K562 (cell line): ENCODE measurements around the gene DSG1. TPM values are rescaled to one million over a fixed set of nuclear protein-coding genes. Genes with fewer than 3 reads are reported as not detected.

Source experiments
- ATAC-seq: fragments of 200-7000 bp; cut with Tn5 transposase; 3 replicates; pipeline ENCODE4 v1.9.1; 2020; ENCODE audit warnings: moderate library complexity
- BruUV-seq: library from RNA; stranded (reverse); fragments of 400-500 nt; replicated peaks from 2 replicates; lab custom pipeline; 2021; lab: Mats Ljungman, UMichigan
- CTCF ChIA-PET: fragments of 300-600 bp; formaldehyde crosslinking; extraction: SDS; loops from one replicate; lab custom pipeline; 2021; ENCODE audit warnings: low intra/inter-chr PET ratio; lab: Yijun Ruan, JAX
- POLR2A ChIA-PET: fragments of 300-600, 350-650 bp; sonication (Branson Sonifier 250); formaldehyde crosslinking; extraction: SDS; loops from one replicate; lab custom pipeline; 2021; ENCODE audit warnings: antibody characterized with exemption, inconsistent platforms; lab: Yijun Ruan, JAX
- DNase-seq, 4 experiments: peaks; one replicate each; pipeline versions ENCODE4 v3.0.0 to v3.0.0-alpha.2; 2011 to 2018; ENCODE audit warnings: low spot score in 3 of 4, mixed read lengths in 3 of 4; ENCODE audit errors: extremely low read depth in 1 of 4
- FAIRE-seq: peaks from 2 replicates; lab custom pipeline; 2011; peaks lifted over from hg19 to GRCh38; lab: Jason Lieb, UNC
- H2AFZ ChIP-seq: 2 replicates; pipeline ENCODE4 v1.6.0; 2011; ENCODE audit warnings: low read depth, low read length, control low read depth, inconsistent platforms
- H3K27ac ChIP-seq: fragments of 200-600 bp; 3 replicates; pipeline ENCODE4 v1.8.0; 2011; ENCODE audit warnings: low read depth, mild to moderate bottlenecking, control low read depth, inconsistent platforms, low read length, moderate library complexity, mixed read lengths; ENCODE audit errors: extremely low read depth
- H3K27me3 ChIP-seq, 2 experiments: fragments of 300-600 bp in 1 of 2; 2 replicates in 1 of 2; 3 replicates in 1 of 2; pipeline versions ENCODE4 v1.6.0 to v1.8.0; 2011; ENCODE audit warnings: inconsistent platforms in 2 of 2, low read length in 2 of 2, mild to moderate bottlenecking in 1 of 2, mixed read lengths in 1 of 2, moderate library complexity in 1 of 2; ENCODE audit not compliant: control insufficient read depth in 2 of 2, insufficient read depth in 2 of 2
- H3K36me3 ChIP-seq: fragments of 300-600 bp; 3 replicates; pipeline ENCODE4 v1.8.0; 2011; ENCODE audit warnings: mild to moderate bottlenecking, low read length, inconsistent platforms; ENCODE audit not compliant: control insufficient read depth, insufficient read depth
- H3K4me1 ChIP-seq, 2 experiments: fragments of 200-600 bp in 1 of 2; replicated peaks in 1 of 2; 2 replicates in 1 of 2; 3 replicates in 1 of 2; pipeline versions ENCODE4 v1.5.1 to v1.8.0; 2011; ENCODE audit warnings: inconsistent platforms in 2 of 2, low read length in 2 of 2, mild to moderate bottlenecking in 1 of 2, mixed read lengths in 1 of 2, moderate library complexity in 1 of 2; ENCODE audit not compliant: control insufficient read depth in 2 of 2, insufficient read depth in 2 of 2
- H3K4me2 ChIP-seq: 2 replicates; pipeline ENCODE4 v1.6.1; 2011; ENCODE audit warnings: low read length, control low read depth, inconsistent platforms, mixed read lengths; ENCODE audit not compliant: insufficient read depth
- H3K4me3 ChIP-seq: fragments of 200-600 bp; sonication (generic), shearing (Covaris generic); 2 replicates; pipeline ENCODE4 v1.5.1; 2016; ENCODE audit warnings: control low read depth, inconsistent platforms
- H3K79me2 ChIP-seq: fragments of 200-600 bp; 3 replicates; pipeline ENCODE4 v1.8.0; 2011; ENCODE audit warnings: low read length, inconsistent platforms; ENCODE audit not compliant: control insufficient read depth, insufficient read depth
- H3K9ac ChIP-seq, 2 experiments: 2 replicates each; pipeline versions ENCODE4 v1.6.0 to v1.6.1; 2011; ENCODE audit warnings: low read depth in 2 of 2, low read length in 2 of 2, control low read depth in 1 of 2, inconsistent platforms in 1 of 2, mild to moderate bottlenecking in 1 of 2, mixed read lengths in 1 of 2; ENCODE audit not compliant: insufficient read depth in 1 of 2
- H3K9me1 ChIP-seq: one replicate; pipeline ENCODE4 v1.6.0; 2011; ENCODE audit warnings: inconsistent platforms, mild to moderate bottlenecking, low read length, moderate library complexity; ENCODE audit not compliant: control insufficient read depth, insufficient read depth
- H3K9me3 ChIP-seq: replicated peaks from 2 replicates; pipeline ENCODE4 v1.5.1; 2011; ENCODE audit warnings: low read depth, low read length, inconsistent platforms; ENCODE audit not compliant: control insufficient read depth, insufficient read depth
- H4K20me1 ChIP-seq: replicated peaks from 2 replicates; pipeline ENCODE4 v1.6.1; 2011; ENCODE audit warnings: low read length, inconsistent platforms, mixed read lengths; ENCODE audit not compliant: control insufficient read depth, insufficient read depth
- E2F5 ChIP-seq: sonication (generic); formaldehyde crosslinking; IDR thresholded peaks from 2 replicates; pipeline ENCODE4 v1.8.0; 2022; ENCODE audit warnings: mild to moderate bottlenecking, missing genetic modification reagents
- POLR2B ChIP-seq: fragments of 450-650 bp; IDR thresholded peaks from 2 replicates; pipeline ENCODE4 v1.6.1; 2018; ENCODE audit warnings: low read depth; ENCODE audit not compliant: partially characterized antibody
- PRPF4 ChIP-seq: fragments of 200-400 bp; formaldehyde crosslinking; IDR thresholded peaks from one replicate; pipeline ENCODE4 v1.6.1; 2017; ENCODE audit warnings: low read length, low read depth, mild to moderate bottlenecking; ENCODE audit not compliant: insufficient read depth, poor library complexity, severe bottlenecking
- SNAPC5 ChIP-seq: fragments of 250-450 bp; sonication (Bioruptor Pico); IDR thresholded peaks from 2 replicates; pipeline ENCODE4 v1.8.0; 2021; ENCODE audit warnings: moderate library complexity, mild to moderate bottlenecking, inconsistent platforms
- STAG1 ChIP-seq: sonication (generic); formaldehyde crosslinking; IDR thresholded peaks from 2 replicates; pipeline ENCODE4 v1.5.0; 2020; ENCODE audit warnings: missing genetic modification reagents, borderline replicate concordance
- YBX1 ChIP-seq: fragments of 450-650 bp; IDR thresholded peaks from 2 replicates; pipeline ENCODE4 v1.7.1; 2016; ENCODE audit warnings: mild to moderate bottlenecking
- ZBED1 ChIP-seq: IDR thresholded peaks from 2 replicates; pipeline ENCODE4 v1.6.1; 2014
- ZMIZ1 ChIP-seq, 2 experiments: fragments of 150-350 bp in 1 of 2; IDR thresholded peaks; 2 replicates each; pipeline ENCODE4 v1.6.1; 2012 to 2016; ENCODE audit warnings: low read depth in 2 of 2, low read length in 2 of 2, mild to moderate bottlenecking in 1 of 2, moderate library complexity in 1 of 2
- WGBS: fragments of 100-300 bp; shearing (Covaris generic); methylation state at CpG from one replicate; pipeline ENCODE4 v1.1.6; 2016; ENCODE audit warnings: low coverage, mixed read lengths; ENCODE audit not compliant: insufficient coverage; ENCODE audit errors: missing lambda C conversion rate; 5-methylcytosine and 5-hydroxymethylcytosine counted together
- in situ Hi-C: fragments of 300-500 bp; cut with MboI; formaldehyde crosslinking; loops from 4 replicates; pipeline ENCODE4 v1.15.0; 2018; ENCODE audit warnings: inconsistent platforms, mixed read lengths
- intact Hi-C: fragments of 100-400 bp; cut with micrococcal nuclease; formaldehyde crosslinking; loops from 2 replicates; pipeline ENCODE4 v1.14.2; 2022
- polyA plus RNA-seq, 8 experiments: library from polyadenylated mRNA; depleted of rRNA in 4 of 8; stranded (reverse) in 5 of 8; unstranded in 3 of 8; fragments of >200 nt; fragmentation: Nextera tagmentation in 2 of 8; fragmentation: Illumina TruSeq in 1 of 8; extraction: Ambion mirVana in 2 of 8; extraction: Trizol in 1 of 8; gene quantifications; 2 replicates each; pipeline versions ENCODE4 v1.2.1 to v1.2.3, GENCODE V29; 2011 to 2014; ENCODE audit warnings: inconsistent platforms in 1 of 8, missing spikeins in 1 of 8
- total RNA-seq, 7 experiments: library from RNA; depleted of rRNA in 6 of 7; stranded (reverse); fragments of >200 nt in 6 of 7; fragmentation: Illumina TruSeq in 2 of 7; extraction: Trizol in 2 of 7; gene quantifications; 2 replicates each; pipeline versions ENCODE4 v1.2.1 to v1.2.3, GENCODE V29; 2011 to 2021; ENCODE audit warnings: low replicate concordance in 1 of 7

Gene DSG1
- total and polyA plus RNA-seq, 9 of the 15 experiments (the other 6 are each of a cell fraction or from before 2014, with no cell fraction given) = 0.03 to 0.26 (median 0.15) TPM; not detected in 1

- no peak overlapping the region for H2AFZ ChIP-seq
- H3K9ac ChIP-seq = no peak overlapping the region
- in situ Hi-C loops (no loop called here), intact Hi-C loops (no loop called here)
- no peak for ATAC-seq
- FAIRE-seq = no peak
- ChIA-PET POLR2A (no interaction called here), CTCF (no interaction called here)
- H3K79me2 ChIP-seq = no peaks in the 10 kb centered on the region
- H3K4me1 ChIP-seq = no peaks in the 10 kb centered on the region
- no peaks in the 10 kb centered on the region for H3K9me1 ChIP-seq
- no peaks in the 10 kb centered on the region for H3K36me3 ChIP-seq
- no peak for DNase-seq
- H3K27ac ChIP-seq = no peak overlapping the region
- H3K4me3 ChIP-seq = no peak overlapping the region
- no peaks in the 10 kb centered on the region for H4K20me1 ChIP-seq
- no peak for TF ChIP-seq POLR2B
- no peak for TF ChIP-seq YBX1
- no peak for TF ChIP-seq ZBED1
- TF ChIP-seq SNAPC5 (CRISPR knock-in tag) = no peak
- no peak for TF ChIP-seq ZMIZ1 (IDR thresholded peaks at IDR 0.05; ENCODE audit: low read depth in 2 of 2, low read length in 2 of 2)
- no peak for TF ChIP-seq PRPF4
- TF ChIP-seq E2F5 (CRISPR knock-in tag) = no peak
- no peak for TF ChIP-seq STAG1
- TF ChIP-seq, all 486 proteins: peak for 0
- Histone ChIP-seq H3K9me3 (no peaks in the 10 kb centered on the region), H3K4me2 (no peak overlapping the region), H3K27me3 (no peaks in the 10 kb centered on the region)
- WGBS = 3% methylated on average over 3 of the region's 3 CpGs
- no TSS peak for BruUV-seq
Measured at GRCh38 chr18:31303771-31304170, 14.2 kb upstream of the DSG1 start.
